ENCODE data around the gene NR2C2.
A peak's percentile ranks its signal among the peaks of the same experiment; 100 is the strongest.

Gene NR2C2

GRCh38 chr3:15032650-15033049 lies 85.3 kb downstream of the NR2C2 start:
- DNase-seq: no peak

GRCh38 chr3:15033103-15033502 lies 85.7 kb downstream of the NR2C2 start:
- no peak for DNase-seq

GRCh38 chr3:15038306-15038705 lies 90.9 kb downstream of the NR2C2 start:
- DNase-seq: no peak

- no peak for DNase-seq
These were observed 93.5 kb downstream of the NR2C2 start for GRCh38 chr3:15040844-15041243.

GRCh38 chr3:15041950-15042349 lies 94.6 kb downstream of the NR2C2 start:
- DNase-seq: no peak

GRCh38 chr3:15042936-15043335 lies 95.6 kb downstream of the NR2C2 start:
- DNase-seq: no peak

- no peak for DNase-seq
These were observed 96.2 kb downstream of the NR2C2 start for GRCh38 chr3:15043408-15044171.

GRCh38 chr3:15044326-15044725 lies 96.9 kb downstream of the NR2C2 start:
- DNase-seq: no peak

GRCh38 chr3:15045667-15046066 lies 98.3 kb downstream of the NR2C2 start:
- DNase-seq: no peak

- no peak for DNase-seq
These were observed 102.2 kb downstream of the NR2C2 start for GRCh38 chr3:15049584-15049983.

GRCh38 chr3:15050405-15051092 lies 103.2 kb downstream of the NR2C2 start:
- DNase-seq: no peak

GRCh38 chr3:15051531-15051930 lies 104.1 kb downstream of the NR2C2 start:
- DNase-seq: no peak

- DNase-seq: no peak
These were observed 105.2 kb downstream of the NR2C2 start for GRCh38 chr3:15052335-15053242.

GRCh38 chr3:15053541-15053940 lies 106.2 kb downstream of the NR2C2 start:
- DNase-seq: no peak

GRCh38 chr3:15055019-15055557 lies 107.7 kb downstream of the NR2C2 start:
- DNase-seq: no peak

GRCh38 chr3:15056676-15057404 lies 109.5 kb downstream of the NR2C2 start:
- no peak for DNase-seq

GRCh38 chr3:15060029-15060428 lies 112.6 kb downstream of the NR2C2 start:
- no peak for DNase-seq

GRCh38 chr3:15063238-15063637 lies 115.9 kb downstream of the NR2C2 start:
- no peak for DNase-seq

- DNase-seq: no peak
These were observed 116.4 kb downstream of the NR2C2 start for GRCh38 chr3:15063656-15064286.

- DNase-seq: no peak
These were observed 117.0 kb downstream of the NR2C2 start for GRCh38 chr3:15064299-15064834.

- DNase-seq: peak; percentile 35
These were observed 117.6 kb downstream of the NR2C2 start, which contains the start of gene MRPS25 for GRCh38 chr3:15064835-15065549. TSS of gene MRPS25 (minus strand) at chr3:15065315. CDS start at chr3:15065194, 121 bp downstream.
